Activated T-cell treated with anti-CD3 and anti-CD28 coated beads for 48 hours (primary cell): ENCODE results near the gene PRSS48.
"Not testable (repeated sequence)": the region's sequence is repeated elsewhere in the genome, so short reads cannot be mapped to it uniquely, and the experiment has no call there.

ENCODE experiments used
- DNase-seq: peaks from one replicate; pipeline ENCODE4 v3.0.0-alpha.2; 2020; ENCODE audit warnings: low read depth

PRSS48 gene

GRCh38 chr4:151263455-151263854 lies 13.5 kb upstream of the PRSS48 start:
- no peak for DNase-seq

GRCh38 chr4:151266497-151266896 lies 10.5 kb upstream of the PRSS48 start:
- no peak for DNase-seq

- no peak for DNase-seq
These were observed 9.9 kb upstream of the PRSS48 start for GRCh38 chr4:151267104-151267503.

GRCh38 chr4:151267822-151268535 lies 9.0 kb upstream of the PRSS48 start:
- DNase-seq, result no peak

GRCh38 chr4:151268905-151269304 lies 8.1 kb upstream of the PRSS48 start:
- not testable (repeated sequence) for DNase-seq

- no peak for DNase-seq
These were observed 7.7 kb downstream of the PRSS48 start for GRCh38 chr4:151284534-151285245.

- DNase-seq, result no peak
These were observed 10.4 kb downstream of the PRSS48 start for GRCh38 chr4:151287409-151287808.

GRCh38 chr4:151291485-151291884 lies 14.5 kb downstream of the PRSS48 start:
- no peak for DNase-seq

- DNase-seq, result no peak
These were observed 15.1 kb downstream of the PRSS48 start for GRCh38 chr4:151292038-151292437.

GRCh38 chr4:151294833-151295496 lies 18.0 kb downstream of the PRSS48 start:
- no peak for DNase-seq

GRCh38 chr4:151296227-151296626 lies 19.3 kb downstream of the PRSS48 start:
- no peak for DNase-seq

- DNase-seq, result no peak
These were observed 20.2 kb downstream of the PRSS48 start for GRCh38 chr4:151297170-151297569.

GRCh38 chr4:151302432-151302831 lies 25.5 kb downstream of the PRSS48 start:
- no peak for DNase-seq

GRCh38 chr4:151304226-151304625 lies 27.3 kb downstream of the PRSS48 start:
- no peak for DNase-seq

- no peak for DNase-seq
These were observed 27.8 kb downstream of the PRSS48 start for GRCh38 chr4:151304755-151305154.

- no peak for DNase-seq
These were observed 33.3 kb downstream of the PRSS48 start for GRCh38 chr4:151310124-151310728.

- DNase-seq, result no peak
These were observed 36.5 kb downstream of the PRSS48 start for GRCh38 chr4:151313306-151314009.

- no peak for DNase-seq
These were observed 37.0 kb downstream of the PRSS48 start for GRCh38 chr4:151314010-151314355.

- DNase-seq, result no peak
These were observed 37.5 kb downstream of the PRSS48 start for GRCh38 chr4:151314479-151314878.

- no peak for DNase-seq
These were observed 38.4 kb downstream of the PRSS48 start for GRCh38 chr4:151315212-151315886.

GRCh38 chr4:151316645-151317044 lies 39.7 kb downstream of the PRSS48 start:
- DNase-seq, result no peak
